Ishikawa (cell line): ENCODE data around the gene ZFP1.

Source experiments
- CEBPB ChIP-seq: IDR thresholded peaks from 2 replicates; pipeline ENCODE4 v1.6.1; 2012
- CREB1 ChIP-seq: IDR thresholded peaks from 2 replicates; pipeline ENCODE4 v1.6.1; 2012; ENCODE audit warnings: low read depth
- EP300 ChIP-seq: IDR thresholded peaks from 2 replicates; pipeline ENCODE4 v1.6.1; 2012; ENCODE audit warnings: borderline replicate concordance
- FOXM1 ChIP-seq: IDR thresholded peaks from 2 replicates; pipeline ENCODE4 v1.6.1; 2012; ENCODE audit warnings: low read depth, borderline replicate concordance
- NFIC ChIP-seq: IDR thresholded peaks from 2 replicates; pipeline ENCODE4 v1.6.1; 2012
- TAF1 ChIP-seq: IDR thresholded peaks from 2 replicates; pipeline ENCODE4 v1.6.1; 2012; ENCODE audit warnings: low read depth, mild to moderate bottlenecking
- TF ChIP-seq, protein P1 (sequence below): IDR thresholded peaks from 2 replicates; pipeline ENCODE4 v1.6.1; 2012
- TF ChIP-seq, protein P2 (sequence below): IDR thresholded peaks from 2 replicates; pipeline ENCODE4 v1.6.1; 2012
- TF ChIP-seq, protein P3 (sequence below): IDR thresholded peaks from 2 replicates; pipeline ENCODE4 v1.6.1; 2012; ENCODE audit warnings: low read depth, mild to moderate bottlenecking

DNA sequence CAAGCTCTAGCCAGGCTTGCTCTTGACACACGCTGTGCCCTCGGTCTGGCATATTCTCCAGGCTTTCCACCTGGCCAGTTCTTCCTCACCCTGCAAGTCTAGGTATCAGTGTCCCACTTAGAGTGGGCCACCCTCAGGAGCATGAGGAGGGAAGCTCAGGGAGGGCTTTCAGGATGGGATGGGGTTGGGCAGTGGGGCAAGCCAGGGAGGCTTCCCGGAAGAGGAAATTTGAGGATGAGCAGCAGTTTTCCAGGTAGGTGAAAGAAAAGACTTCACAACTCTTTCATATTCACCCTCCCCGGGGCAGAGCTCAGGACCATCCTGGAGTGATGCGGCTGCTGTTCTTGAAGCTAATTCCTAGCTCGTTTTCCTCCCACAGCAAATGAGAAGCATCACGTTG, 17.2 kb upstream of the ZFP1 start:
- TF ChIP-seq TAF1 = no peak
- TF ChIP-seq, protein P1, sequence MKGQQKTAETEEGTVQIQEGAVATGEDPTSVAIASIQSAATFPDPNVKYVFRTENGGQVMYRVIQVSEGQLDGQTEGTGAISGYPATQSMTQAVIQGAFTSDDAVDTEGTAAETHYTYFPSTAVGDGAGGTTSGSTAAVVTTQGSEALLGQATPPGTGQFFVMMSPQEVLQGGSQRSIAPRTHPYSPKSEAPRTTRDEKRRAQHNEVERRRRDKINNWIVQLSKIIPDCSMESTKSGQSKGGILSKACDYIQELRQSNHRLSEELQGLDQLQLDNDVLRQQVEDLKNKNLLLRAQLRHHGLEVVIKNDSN = no peak
- TF ChIP-seq EP300 = no peak
- no peak for TF ChIP-seq CREB1
- TF ChIP-seq FOXM1 = no peak
- no peak for TF ChIP-seq NFIC
- TF ChIP-seq, protein P2, sequence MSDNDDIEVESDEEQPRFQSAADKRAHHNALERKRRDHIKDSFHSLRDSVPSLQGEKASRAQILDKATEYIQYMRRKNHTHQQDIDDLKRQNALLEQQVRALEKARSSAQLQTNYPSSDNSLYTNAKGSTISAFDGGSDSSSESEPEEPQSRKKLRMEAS = no peak
- TF ChIP-seq, protein P3, sequence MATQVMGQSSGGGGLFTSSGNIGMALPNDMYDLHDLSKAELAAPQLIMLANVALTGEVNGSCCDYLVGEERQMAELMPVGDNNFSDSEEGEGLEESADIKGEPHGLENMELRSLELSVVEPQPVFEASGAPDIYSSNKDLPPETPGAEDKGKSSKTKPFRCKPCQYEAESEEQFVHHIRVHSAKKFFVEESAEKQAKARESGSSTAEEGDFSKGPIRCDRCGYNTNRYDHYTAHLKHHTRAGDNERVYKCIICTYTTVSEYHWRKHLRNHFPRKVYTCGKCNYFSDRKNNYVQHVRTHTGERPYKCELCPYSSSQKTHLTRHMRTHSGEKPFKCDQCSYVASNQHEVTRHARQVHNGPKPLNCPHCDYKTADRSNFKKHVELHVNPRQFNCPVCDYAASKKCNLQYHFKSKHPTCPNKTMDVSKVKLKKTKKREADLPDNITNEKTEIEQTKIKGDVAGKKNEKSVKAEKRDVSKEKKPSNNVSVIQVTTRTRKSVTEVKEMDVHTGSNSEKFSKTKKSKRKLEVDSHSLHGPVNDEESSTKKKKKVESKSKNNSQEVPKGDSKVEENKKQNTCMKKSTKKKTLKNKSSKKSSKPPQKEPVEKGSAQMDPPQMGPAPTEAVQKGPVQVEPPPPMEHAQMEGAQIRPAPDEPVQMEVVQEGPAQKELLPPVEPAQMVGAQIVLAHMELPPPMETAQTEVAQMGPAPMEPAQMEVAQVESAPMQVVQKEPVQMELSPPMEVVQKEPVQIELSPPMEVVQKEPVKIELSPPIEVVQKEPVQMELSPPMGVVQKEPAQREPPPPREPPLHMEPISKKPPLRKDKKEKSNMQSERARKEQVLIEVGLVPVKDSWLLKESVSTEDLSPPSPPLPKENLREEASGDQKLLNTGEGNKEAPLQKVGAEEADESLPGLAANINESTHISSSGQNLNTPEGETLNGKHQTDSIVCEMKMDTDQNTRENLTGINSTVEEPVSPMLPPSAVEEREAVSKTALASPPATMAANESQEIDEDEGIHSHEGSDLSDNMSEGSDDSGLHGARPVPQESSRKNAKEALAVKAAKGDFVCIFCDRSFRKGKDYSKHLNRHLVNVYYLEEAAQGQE = no peak
- TF ChIP-seq CEBPB = no peak
